Stimulated activated CD8-positive, alpha-beta memory T cell treated with anti-CD3 and anti-CD28 coated beads, Interleukin-2, amount 100 ng/mL, for 1 hour (primary cell): ENCODE results near the gene FOXK1.

Experiments
- DNase-seq, 2 donors: peaks; one replicate each; pipeline ENCODE4 v3.0.0-alpha.2; 2020; ENCODE audit warnings: low read depth in 2 of 2

Gene FOXK1

DNA sequence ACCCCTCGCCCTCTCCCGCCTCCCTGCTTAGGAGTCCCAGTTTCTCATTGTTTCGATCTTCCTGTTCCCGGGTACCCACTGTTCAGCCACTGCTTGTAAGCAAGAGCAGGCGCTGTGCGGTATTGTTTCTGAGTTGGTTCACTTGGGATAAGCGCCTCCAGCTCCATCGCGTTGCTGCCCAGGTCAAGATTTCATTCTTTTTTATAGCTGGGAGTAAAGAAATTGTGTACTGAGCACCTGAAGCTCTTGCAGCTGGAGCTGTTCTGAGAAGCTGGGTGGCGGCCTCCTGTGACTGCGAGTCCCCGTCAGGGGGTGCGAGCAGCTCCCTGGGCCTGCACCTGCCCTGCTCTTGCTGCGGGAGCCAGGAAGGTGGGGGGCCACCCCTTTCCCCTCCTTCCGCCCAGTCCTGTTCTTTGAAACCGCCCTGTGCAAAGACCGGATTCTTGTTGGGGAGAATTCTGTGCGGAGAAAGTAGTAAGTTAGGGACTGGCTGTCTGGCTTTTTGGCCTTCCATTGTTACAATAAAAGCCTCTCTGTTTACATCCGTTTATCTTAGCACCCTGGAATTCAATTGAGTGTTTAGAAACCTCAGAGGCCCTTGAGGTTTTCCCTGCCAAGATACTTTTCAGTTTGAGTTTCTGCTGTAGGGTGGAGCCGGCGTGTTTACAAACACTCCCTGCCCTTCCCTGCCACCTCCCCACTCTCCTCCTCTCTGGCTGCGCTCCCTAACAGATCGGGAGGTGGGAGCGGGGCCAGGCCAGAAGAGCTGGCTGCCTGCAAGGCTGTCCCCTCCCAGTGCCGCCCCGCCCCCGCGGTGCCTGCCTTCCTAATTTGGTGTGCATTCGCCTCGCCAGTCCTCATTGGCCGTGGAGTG is 62.5 kb downstream of the FOXK1 start:
- peak; percentile 39 to 49 for DNase-seq

DNA sequence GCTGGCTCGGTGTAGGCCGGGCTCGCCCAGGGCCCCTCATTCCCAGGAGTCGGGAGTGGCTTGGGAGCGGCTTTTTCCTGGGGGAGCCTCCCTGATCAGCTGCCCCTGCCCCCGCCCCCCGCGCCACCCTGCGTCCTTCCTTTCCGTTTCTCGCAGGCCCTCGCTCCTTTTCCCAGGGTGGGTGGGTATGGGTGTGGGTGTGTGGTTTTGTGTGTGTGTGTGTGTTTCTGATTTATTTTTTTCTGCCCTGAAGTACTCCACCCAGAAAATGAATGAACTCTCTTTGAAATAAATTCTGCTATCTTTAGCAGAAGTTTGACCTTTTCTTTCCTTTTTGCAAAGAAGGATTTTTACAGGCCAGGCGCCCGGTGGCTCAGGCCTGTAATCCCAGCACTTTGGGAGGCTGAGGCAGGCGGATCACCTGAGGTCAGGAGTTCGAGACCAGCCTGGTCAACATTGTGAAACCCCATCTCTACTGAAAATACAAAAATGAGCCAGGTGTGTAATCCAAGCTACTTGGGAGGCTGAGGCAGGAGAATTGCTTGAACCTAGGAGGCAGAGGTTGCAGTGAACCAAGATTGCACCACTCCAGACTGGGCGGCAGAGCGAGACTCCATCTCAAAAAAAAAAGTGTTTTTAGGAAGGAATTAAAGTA is 63.3 kb downstream of the FOXK1 start:
- no peak for DNase-seq

DNA sequence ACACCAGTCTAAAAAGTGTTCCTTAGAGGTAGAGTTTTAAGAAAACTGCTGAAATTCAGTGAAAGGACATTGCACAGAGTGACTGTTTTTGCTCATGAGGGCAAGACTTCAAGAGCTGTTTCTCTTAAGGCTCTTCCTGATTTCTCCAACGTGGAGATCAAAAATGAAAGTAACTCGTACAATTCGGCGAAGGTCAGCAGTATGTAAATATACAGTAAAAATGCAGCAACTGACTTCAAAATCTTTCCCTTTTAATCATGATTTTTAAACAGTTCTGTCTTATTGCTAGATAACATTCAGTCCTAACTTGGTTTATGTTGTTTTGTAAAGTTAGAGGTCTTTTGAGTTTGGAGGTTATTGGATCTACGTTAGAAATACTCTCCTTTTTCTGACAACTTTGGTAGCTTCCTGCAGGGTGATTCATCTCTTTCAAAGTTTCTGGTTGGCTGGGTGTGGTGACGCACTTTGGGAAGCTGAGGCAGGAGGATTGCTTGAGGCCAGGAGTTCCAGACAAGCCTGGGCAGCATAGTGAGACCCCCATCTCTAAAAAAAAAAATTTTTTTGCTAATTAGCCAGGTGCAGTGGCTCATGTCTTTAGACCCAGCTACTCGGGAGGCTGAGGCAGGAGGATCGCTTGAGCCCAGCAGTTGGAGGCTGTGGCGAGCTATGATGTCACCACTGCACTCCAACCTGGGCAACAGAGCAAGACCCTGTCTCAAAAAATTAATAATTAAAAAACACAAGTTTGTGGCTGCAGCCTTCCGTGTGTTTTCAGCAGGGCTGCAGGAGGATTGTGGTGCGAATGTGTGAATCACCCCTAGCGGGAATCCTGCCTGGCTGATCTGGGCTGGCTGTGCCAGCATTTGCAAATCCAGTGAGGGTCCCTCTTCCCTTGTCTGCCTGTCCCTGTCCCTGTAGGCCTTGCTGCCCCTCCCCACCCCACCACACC is 64.2 kb downstream of the FOXK1 start:
- DNase-seq = no peak

DNA sequence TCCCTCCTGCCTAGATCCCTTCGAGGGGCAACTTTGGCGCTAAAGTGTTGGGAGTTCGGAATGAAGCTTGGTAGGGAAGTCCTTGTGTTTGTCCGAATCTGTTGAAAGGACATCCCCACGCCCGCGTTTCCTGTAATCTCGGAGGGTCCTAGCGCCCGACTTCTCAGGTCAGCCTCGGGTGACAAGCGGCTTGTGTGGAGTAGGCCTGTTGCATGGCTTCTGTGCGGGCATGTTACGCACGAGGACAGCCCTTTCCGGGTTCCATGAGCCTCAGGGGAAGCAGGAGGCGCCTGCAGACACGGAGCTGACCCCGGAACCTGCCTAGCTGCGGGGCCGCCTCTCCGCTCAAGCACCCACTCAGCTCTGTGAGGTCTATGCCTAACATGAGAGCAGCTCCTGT is 64.9 kb downstream of the FOXK1 start:
- no peak for DNase-seq

DNA sequence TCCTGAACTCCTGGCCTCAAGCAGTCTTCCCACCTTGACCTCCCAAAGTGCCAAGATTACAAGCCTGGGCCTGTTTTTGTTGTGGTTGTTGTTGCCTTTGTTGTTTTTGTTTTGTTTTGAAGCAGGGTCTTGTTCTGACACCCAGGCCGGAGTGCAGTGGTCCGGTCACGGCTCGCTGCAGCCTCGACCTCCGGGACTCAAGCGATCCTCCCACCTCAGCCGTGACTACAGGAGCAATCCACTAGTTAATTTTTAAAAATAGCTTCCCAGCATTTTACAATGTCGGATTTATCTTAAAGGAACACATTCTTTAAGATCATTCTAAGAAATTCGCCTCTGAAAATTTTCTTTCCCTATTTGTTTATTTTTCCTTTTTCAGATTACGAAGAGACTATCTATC is 65.7 kb downstream of the FOXK1 start:
- no peak for DNase-seq

DNA sequence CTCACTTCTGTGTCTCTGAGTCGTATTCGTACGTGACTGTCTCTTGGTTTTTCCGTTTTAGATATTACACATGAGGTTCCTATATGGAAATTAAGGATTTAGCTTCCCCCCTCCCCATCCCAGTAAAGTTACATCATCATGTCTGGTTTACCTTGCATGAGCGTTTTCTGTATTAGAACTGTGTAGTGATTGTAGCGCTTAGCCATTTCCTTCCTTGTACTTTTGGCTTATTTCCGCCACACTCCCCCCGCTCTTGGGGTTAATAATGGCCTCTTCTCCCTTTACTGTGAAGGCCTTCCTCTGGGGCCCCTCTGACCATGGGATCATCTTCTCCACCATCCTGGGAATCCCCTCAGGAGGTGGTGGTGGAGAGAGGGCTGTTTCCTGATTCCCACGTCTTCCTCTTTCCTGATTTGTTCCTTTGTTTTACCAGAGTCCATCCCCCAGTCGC is 66.2 kb downstream of the FOXK1 start:
- DNase-seq = no peak

DNA sequence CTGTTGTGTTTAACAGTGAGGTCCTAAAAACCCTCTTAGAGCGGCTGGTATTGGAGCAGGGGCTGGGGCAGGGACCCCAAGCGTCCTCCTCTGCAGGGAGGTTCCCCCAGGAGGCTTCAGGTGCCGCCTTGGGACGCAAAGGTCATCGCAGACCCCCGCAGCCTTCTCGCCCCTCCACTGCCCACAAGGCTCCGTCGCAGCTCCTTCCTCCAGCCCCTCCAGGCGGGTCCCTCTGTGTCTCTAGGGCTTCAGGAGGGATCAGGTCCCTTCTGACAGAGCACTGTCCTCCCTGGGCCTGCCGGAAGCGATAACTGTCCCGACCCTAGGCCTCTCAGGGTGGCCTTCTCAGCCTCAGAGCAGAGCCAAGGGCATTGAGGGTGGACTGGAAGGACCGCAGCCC is 67.3 kb downstream of the FOXK1 start:
- no peak for DNase-seq

DNA sequence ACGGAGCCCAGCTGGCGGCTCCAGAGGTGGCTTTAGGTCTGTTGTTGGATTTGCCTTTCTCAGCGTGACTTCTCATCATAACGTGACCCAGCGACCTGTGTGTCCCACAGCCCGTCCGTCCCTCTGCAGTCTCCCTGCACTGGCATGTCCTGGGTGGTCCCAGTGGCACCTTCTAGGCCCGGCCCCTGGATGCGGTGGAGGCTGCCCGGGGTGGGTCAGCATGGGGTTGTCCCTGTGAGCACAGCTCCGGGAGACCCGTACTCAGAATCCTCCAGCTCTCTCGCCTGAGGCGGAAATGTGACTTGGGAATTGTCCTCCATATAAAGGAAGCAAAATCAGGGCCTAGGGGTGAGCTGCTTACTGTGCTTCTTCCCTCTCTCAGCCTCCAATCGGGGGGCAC is 67.7 kb downstream of the FOXK1 start:
- DNase-seq = no peak

DNA sequence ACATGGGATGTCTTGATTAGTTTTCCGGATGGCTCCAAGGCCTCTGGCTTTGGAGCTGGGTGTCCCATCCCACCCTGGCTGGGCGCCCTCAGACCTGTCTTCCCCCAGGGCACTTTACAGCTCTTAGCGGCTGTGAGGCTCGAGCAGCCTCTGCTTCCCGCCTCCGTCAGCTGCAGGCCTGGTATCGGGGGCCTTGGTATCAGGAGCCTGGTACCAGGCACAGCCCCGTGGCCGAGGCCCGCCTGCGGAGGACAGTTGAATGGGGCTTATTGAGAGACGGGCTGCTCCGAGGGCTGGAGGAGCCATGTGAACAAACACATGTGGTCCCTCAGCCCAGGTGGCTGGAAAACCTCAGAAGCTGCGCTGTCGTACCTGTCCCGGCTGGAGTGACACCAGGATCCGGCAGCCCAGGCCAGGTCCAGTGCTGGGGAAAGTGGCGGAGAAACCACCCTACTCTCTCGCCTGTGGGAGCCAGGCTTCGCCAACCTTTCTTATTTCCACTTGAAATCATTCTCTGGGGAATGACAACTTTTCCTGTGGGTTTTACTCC is 69.4 kb downstream of the FOXK1 start:
- DNase-seq = no peak

DNA sequence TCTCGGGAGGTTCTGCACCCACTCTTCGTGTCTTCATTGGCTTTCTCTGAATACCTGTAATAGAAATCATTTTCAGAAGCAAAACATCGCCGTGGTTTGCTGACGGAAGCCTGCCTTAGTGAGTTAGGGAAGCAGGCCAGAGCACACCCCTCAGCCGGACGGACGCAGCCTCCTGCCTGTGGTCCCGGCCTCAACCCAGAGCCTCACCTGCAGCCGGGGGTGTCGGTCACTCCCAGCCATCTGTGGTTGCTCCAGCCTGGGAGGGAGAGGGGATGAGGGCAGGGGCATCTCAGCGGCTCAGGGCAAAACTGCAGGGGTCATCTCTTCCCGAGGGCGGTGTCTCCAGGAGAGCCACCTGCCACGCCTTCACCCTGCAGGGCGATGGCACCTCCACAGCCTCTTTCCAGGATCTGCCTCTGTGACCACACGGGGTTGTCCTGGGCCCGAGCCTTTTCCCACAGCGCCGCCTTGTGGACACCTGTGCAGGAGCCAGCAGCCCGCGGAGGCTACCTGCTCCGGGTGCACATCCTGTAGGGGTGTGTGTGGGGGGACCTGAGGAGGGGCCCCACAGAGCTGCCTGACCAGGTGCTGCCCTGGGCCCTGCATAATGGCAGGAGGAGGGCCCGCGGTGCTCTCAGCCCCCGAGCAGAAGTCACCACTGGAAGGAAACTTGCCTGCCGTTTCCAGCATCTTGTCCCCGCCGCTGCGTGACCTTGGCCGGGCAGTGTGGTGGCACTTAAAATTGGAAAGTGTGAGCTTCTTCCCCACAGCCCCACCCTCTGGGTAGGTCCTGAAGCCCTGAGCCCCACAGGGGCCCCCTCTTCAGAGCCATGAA is 71.7 kb downstream of the FOXK1 start:
- peak; percentile 74 for DNase-seq

DNA sequence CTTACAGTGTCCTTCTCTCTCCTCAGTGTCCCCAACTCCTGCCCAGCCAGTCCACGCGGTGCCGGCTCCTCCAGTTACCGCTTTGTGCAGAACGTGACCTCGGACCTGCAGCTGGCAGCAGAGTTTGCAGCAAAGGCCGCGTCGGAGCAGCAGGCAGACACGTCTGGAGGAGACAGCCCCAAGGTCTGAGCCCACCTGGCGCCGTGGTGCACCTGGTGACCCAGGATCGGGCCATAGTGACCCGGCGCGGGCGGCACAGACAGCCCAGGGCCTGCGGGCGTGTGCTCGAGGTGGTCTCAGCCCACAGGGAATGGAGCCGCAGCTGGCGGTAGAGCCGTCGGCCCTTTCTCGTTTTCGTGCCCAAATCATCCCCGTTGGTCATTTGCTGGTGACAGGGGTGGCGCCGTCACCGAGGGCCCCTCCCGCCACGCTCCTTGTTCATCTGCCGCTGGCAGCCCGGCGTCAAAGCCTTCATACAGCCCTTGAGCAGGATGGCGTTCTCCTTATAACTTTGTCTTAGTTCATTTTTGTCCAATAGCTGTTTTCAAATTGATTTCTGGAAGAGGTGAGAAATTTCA is 72.4 kb downstream of the FOXK1 start:
- DNase-seq = no peak

DNA sequence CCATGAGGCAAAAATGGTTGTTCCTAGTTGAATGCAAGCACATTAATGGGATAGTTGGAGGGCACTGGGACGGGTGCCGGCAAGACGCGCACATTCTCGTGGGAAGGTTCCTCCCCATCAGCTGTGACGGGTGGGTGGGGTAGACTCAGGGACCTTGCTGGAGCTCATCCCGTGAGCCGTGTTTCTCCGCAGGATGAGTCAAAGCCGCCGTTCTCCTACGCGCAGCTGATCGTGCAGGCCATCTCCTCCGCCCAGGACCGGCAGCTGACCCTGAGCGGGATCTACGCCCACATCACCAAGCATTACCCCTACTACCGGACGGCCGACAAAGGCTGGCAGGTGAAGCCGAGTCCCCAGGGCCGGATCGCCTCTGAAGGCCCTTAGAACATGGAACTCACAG is 73.0 kb downstream of the FOXK1 start:
- no peak for DNase-seq

DNA sequence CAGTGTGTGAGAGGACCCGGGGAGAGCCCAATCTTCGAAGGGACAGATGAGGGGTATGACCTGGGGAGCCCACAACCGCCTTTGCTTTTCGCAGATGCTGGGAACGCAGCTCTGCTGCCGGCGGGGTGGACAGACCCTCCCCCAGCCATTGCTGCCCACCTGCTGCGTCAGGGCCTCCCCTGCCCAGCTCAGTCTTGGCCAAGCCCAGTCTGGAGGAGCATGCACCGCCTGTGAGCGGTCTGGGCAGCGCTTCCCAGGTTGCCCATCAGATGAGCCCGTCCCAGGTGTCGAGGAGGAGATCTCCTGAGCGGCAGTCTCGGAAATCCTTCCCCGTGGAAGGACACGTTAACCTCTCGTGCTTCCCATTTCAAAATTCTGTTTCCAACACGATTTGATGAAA is 76.0 kb downstream of the FOXK1 start:
- no peak for DNase-seq

DNA sequence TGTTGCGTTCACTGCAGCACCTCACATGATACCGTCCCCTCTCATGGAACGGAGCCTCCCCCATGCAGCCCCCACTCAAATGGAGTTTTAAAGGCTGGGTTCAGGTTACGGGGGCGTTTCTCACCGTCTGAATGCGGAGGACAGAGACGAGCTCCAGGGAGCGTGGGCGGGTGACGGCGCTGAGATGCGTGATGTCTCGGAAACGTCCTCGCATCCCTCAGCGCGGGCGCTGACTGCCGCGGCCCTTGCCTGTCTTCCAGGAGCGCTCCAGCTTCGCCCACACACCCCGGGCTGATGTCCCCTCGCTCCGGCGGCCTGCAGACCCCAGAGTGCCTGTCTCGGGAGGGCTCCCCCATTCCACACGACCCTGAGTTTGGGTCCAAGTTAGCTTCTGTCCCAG is 76.7 kb downstream of the FOXK1 start:
- no peak for DNase-seq

DNA sequence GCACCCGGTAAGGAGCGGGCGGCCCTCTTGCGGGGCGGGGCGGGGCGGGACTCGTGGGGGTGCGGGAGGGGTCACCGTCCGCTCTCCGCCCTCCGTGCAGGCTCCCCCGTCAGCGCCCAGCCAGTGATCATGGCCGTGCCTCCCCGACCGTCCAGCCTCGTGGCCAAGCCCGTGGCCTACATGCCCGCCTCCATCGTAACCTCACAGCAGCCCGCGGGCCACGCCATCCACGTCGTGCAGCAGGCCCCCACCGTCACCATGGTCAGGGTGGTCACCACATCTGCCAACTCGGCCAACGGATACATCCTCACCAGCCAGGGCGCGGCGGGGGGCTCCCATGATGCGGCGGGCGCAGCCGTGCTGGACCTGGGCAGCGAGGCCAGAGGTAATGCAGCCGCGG is 77.1 kb downstream of the FOXK1 start:
- DNase-seq = no peak

DNA sequence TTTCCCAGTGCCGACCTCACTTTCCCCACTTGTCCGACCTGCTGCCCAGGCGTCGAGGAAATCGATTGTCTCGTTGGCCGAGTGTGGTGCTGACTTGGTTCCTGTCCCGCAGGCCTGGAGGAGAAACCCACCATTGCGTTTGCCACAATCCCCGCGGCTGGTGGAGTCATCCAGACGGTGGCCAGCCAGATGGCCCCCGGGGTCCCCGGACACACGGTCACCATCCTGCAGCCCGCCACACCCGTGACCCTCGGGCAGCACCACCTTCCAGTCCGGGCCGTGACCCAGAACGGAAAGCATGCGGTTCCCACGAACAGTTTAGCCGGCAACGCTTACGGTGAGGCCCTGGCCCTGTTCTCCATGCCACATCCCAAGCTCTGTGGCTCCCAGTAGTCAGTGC is 78.9 kb downstream of the FOXK1 start:
- no peak for DNase-seq

DNA sequence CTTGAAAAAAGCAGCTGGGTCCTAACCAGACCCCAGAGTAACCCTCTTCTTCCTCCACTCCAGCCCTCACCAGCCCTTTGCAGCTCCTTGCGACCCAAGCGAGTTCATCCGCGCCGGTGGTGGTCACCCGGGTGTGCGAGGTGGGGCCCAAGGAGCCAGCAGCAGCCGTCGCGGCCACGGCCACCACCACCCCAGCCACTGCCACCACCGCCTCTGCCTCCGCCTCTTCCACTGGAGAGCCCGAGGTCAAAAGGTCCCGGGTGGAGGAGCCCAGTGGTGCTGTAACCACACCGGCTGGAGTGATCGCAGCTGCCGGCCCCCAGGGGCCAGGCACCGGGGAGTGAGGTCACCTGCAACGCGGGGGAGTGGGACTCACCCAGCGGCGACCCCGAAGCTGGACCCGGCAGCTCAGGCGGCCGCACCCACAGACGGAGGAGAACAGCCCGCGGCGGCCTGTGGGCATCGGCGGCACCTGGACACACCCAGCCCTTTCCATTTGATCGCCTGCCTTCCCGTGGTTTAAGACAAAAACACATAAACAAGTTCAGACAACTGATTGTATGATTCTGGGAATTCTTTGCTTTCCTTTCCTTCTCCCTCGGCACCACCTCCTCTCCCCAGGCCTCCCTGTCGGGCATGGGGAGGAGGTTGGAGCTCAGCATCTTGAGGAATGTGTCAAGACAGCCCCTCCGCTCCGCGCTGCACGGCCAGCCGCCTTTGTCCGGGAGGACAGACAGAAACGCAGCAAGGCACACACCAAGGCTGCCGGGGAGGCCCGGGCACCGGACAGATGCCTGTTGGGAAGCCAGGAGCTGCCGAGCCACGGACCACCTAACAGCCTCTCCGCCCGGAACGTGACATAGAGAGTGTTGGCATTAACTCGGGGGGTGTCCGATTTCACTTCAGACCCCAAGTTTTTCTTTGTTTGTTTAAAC is 80.3 kb downstream of the FOXK1 start:
- DNase-seq = no peak

DNA sequence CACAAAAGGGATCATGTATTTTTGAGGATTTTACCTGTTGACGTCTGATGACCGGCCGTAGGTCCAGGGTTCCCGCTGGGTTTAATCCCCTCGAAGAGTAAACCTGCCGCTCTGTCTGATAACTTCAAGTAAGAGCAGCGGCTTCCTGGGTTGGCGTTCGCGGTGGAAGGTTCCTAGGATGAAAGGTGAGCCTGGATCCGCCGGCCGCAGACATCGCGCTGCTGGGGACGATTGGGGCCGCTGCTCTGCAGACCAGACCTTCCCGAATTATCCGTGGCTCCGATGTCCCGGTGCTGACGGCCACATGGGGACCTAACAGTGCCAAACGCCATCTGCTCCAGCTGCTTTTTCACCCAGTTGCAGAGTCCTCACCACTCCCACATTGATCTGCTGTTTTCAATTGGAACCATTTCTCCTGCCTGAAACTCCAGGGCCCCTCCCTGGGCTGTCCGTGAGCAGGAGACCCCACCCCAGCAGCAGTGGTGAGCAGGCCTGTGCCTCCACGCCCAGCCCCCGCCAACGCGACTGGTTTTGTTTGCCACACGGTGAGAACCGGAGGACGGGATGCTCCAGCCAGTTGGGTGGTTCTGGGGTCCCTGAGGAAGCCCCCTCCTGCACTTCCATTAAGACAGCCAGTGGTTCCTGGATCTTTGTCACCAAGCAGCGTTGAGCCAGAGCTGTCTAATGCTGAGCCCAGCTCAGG is 81.1 kb downstream of the FOXK1 start:
- no peak for DNase-seq

DNA sequence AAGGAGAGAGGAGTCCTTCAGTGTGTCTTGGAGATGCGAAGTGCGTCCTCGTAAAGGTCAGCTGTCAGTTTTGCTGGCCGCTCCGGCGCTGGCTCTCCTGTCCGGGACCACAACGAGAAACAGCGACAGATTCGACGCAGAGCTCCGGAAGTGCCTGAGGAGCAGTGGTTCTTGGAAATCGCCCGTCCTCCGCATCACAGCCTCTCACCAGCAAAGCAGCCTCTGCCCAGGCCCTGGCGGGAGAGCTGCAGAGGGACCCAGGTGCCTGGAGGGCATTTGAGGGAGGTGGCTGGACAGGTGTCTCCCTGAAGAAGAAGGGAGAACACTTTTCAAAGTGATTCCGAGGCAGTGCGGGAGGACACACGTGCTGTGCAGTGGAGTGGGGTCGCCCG is 81.7 kb downstream of the FOXK1 start:
- DNase-seq = no peak
